Spleen (tissue), 11 donors: ENCODE data around the gene THOC5. TPM values are rescaled to one million over a fixed set of nuclear protein-coding genes. Genes with fewer than 3 reads are reported as not detected.
A peak's percentile ranks its signal among the peaks of the same experiment; 100 is the strongest.
"Not testable (repeated sequence)": the region's sequence is repeated elsewhere in the genome, so short reads cannot be mapped to it uniquely, and the experiment has no call there.

Source experiments
- DNase-seq: peaks from one replicate; pipeline ENCODE4 v3.0.0-alpha.2; 2020
- H3K27ac ChIP-seq, 8 donors: fragments of 200-600 bp; sonication (generic) in 7 of 8; 1 replicate in 4 of 8; 2 replicates in 4 of 8; pipeline versions ENCODE4 v1.5.0 to v1.8.0; 2016 to 2021; ENCODE audit warnings: inconsistent platforms in 4 of 8, mild to moderate bottlenecking in 4 of 8, moderate library complexity in 1 of 8
- H3K27me3 ChIP-seq, 7 donors: fragments of 200-600 bp; sonication (generic) in 6 of 7; replicated peaks in 1 of 7; 1 replicate in 4 of 7; 2 replicates in 3 of 7; pipeline versions ENCODE4 v1.5.0 to v1.8.0; 2016 to 2021; ENCODE audit warnings: inconsistent platforms in 3 of 7, mild to moderate bottlenecking in 1 of 7
- H3K36me3 ChIP-seq, 6 donors: fragments of 200-600 bp; sonication (generic) in 5 of 6; 1 replicate in 4 of 6; 2 replicates in 2 of 6; pipeline versions ENCODE4 v1.5.0 to v1.8.0; 2016 to 2021; ENCODE audit warnings: inconsistent platforms in 2 of 6
- H3K4me1 ChIP-seq, 6 donors: fragments of 200-600 bp; sonication (generic) in 5 of 6; 1 replicate in 3 of 6; 2 replicates in 3 of 6; pipeline versions ENCODE4 v1.5.0 to v1.8.0; 2016 to 2021; ENCODE audit warnings: inconsistent platforms in 3 of 6
- H3K4me3 ChIP-seq, 8 donors: fragments of 200-600 bp; sonication (generic) in 7 of 8; 1 replicate in 4 of 8; 2 replicates in 4 of 8; pipeline versions ENCODE4 v1.5.0 to v1.8.0; 2016 to 2021; ENCODE audit warnings: inconsistent platforms in 4 of 8, mild to moderate bottlenecking in 4 of 8, moderate library complexity in 2 of 8
- H3K9me3 ChIP-seq, 8 donors: fragments of 200-600 bp; sonication (generic) in 7 of 8; 1 replicate in 4 of 8; 2 replicates in 4 of 8; pipeline versions ENCODE4 v1.5.0 to v1.8.0; 2016 to 2021; ENCODE audit warnings: inconsistent platforms in 4 of 8
- CTCF ChIP-seq, 11 experiments: fragments of 200-600 bp in 7 of 11; fragments of 450-650 bp in 4 of 11; sonication (generic) in 4 of 11; IDR thresholded peaks in 8 of 11; conservative IDR thresholded peaks in 3 of 11; 1 replicate in 7 of 11; 2 replicates in 4 of 11; pipeline versions ENCODE4 v1.4.0 to v1.8.0; 2016 to 2021; ENCODE audit warnings: antibody characterized with exemption in 11 of 11, inconsistent platforms in 4 of 11, mild to moderate bottlenecking in 1 of 11
- POLR2A ChIP-seq, 3 donors: fragments of 450-650 bp; IDR thresholded peaks; one replicate each; pipeline ENCODE4 v1.5.1; 2017; ENCODE audit warnings: antibody characterized with exemption in 3 of 3, mild to moderate bottlenecking in 1 of 3
- POLR2AphosphoS5 ChIP-seq, 3 donors: sonication (generic); formaldehyde crosslinking; IDR thresholded peaks; one replicate each; pipeline ENCODE4 v1.5.1; 2017; ENCODE audit warnings: antibody characterized with exemption in 3 of 3
- WGBS, 5 donors: extraction: QIAGEN DNeasy Blood & Tissue Kit in 3 of 5; methylation state at CpG; one replicate each; pipeline versions ENCODE4 v1.1.5 to v1.1.7; 2013 to 2018; 5-methylcytosine and 5-hydroxymethylcytosine counted together
- intact Hi-C: fragments of 100-400 bp; cut with DNase I; formaldehyde crosslinking; loops from one replicate; pipeline ENCODE4 v1.15.0; 2023; ENCODE audit warnings: low total_unique reads
- polyA plus RNA-seq, 3 donors: library from polyadenylated mRNA; stranded (reverse); fragments of 200-250 nt; gene quantifications; one replicate each; pipeline ENCODE4 v1.2.1, GENCODE V29; 2013
- total RNA-seq, 7 donors: library from RNA; depleted of rRNA in 3 of 7; stranded (reverse); fragments of >200 nt in 3 of 7; fragmentation: NEBNext Ultra II Directional in 4 of 7; extraction: Animal tissue kit (Norgen Biotek cat#: 25700) in 4 of 7; gene quantifications; one replicate each; pipeline versions ENCODE4 v1.1.0 to v1.2.1, GENCODE V29; 2016 to 2021
- donor health status: healthy with polysubstance abuse.
- donor health status: DM: no; HTN: no; CAD: no; lungs with moderate emphysema.
- donor health status: DM: no; HTN: no; CAD: no.
- donor health status: Bipolar disorder and iron deficiency.
- donor health status: healthy.
- donor health status: DM: no; HTN: no; CAD: no.
- donor health status: DM: yes; HTN: yes; CAD: no.

Gene THOC5
- total and polyA plus RNA-seq, 10 donors: 14.4 to 55.5 (median 35.4) TPM

- 81 to 89% (median 85%) methylated on average over 4 of the region's 4 CpGs for WGBS, 5 donors
These were observed 40.4 kb upstream of the THOC5 start for GRCh38 chr22:29593923-29594322.

GRCh38 chr22:29587938-29588699 lies 34.6 kb upstream of the THOC5 start:
- Histone ChIP-seq H3K27me3 (no peaks in the 10 kb centered on the region), H3K9me3 (no peaks in the 10 kb centered on the region), H3K4me1 (peaks cover 0 to 8% (median 0%) of the 10 kb centered on the region in 6 donors), H3K27ac (no peak overlapping the region), H3K36me3 (no peaks in the 10 kb centered on the region), H3K4me3 (no peak overlapping the region)
- TF ChIP-seq POLR2AphosphoS5 (IDR thresholded peaks at IDR 0.05) (no peak), CTCF (IDR thresholded peaks at IDR 0.05 in 8 of 11, conservative IDR thresholded peaks at IDR 0.05 in 3 of 11) (no peak), POLR2A (IDR thresholded peaks at IDR 0.05) (no peak)
- DNase-seq: no peak
- 76 to 90% (median 85%) methylated on average over 7 to 9 of the region's 9 CpGs for WGBS, 5 donors
- intact Hi-C loops: no loop called here

More at GRCh38 chr22:29593923-29594322, 40.4 kb upstream of the THOC5 start:
- Histone ChIP-seq H3K4me1 (peaks cover 0 to 13% (median 0%) of the 10 kb centered on the region in 6 donors), H3K27me3 (no peaks in the 10 kb centered on the region), H3K36me3 (no peaks in the 10 kb centered on the region), H3K9me3 (peaks cover 0 to 7% (median 0%) of the 10 kb centered on the region in 8 donors), H3K27ac (no peak overlapping the region), H3K4me3 (no peak overlapping the region)
- intact Hi-C loops: no loop called here
- peak; percentile 8 for DNase-seq
- no peak for TF ChIP-seq POLR2A (IDR thresholded peaks at IDR 0.05)
- no peak for TF ChIP-seq CTCF (IDR thresholded peaks at IDR 0.05 in 8 of 11, conservative IDR thresholded peaks at IDR 0.05 in 3 of 11)
- TF ChIP-seq POLR2AphosphoS5 (IDR thresholded peaks at IDR 0.05): no peak

- H3K27ac ChIP-seq, H3K4me3 ChIP-seq, H3K9me3 ChIP-seq, H3K27me3 ChIP-seq, DNase-seq, H3K36me3 ChIP-seq, intact Hi-C loops: not testable (repeated sequence)
- WGBS, 5 donors: 81 to 93% (median 93%) methylated on average over 4 of the region's 4 CpGs
- peaks cover 0 to 14% (median 2%) of the 10 kb centered on the region in 6 donors for H3K4me1 ChIP-seq
These were observed 32.7 kb upstream of the THOC5 start for GRCh38 chr22:29586193-29586705.

GRCh38 chr22:29584975-29585374 lies 31.4 kb upstream of the THOC5 start:
- no peaks in the 10 kb centered on the region for H3K27me3 ChIP-seq
- no peaks in the 10 kb centered on the region for H3K36me3 ChIP-seq
- no peak overlapping the region for H3K4me3 ChIP-seq
- intact Hi-C loops: no loop called here
- 73 to 95% (median 91%) methylated on average over 4 to 5 of the region's 5 CpGs for WGBS, 5 donors
- H3K4me1 ChIP-seq: peaks cover 0 to 19% (median 11%) of the 10 kb centered on the region in 6 donors
- no peak overlapping the region for H3K27ac ChIP-seq
- H3K9me3 ChIP-seq: no peaks in the 10 kb centered on the region
- no peak for TF ChIP-seq POLR2A (IDR thresholded peaks at IDR 0.05)
- TF ChIP-seq CTCF (IDR thresholded peaks at IDR 0.05 in 8 of 11, conservative IDR thresholded peaks at IDR 0.05 in 3 of 11): no peak
- no peak for DNase-seq
